Subcutaneous adipose tissue (tissue), 4 donors: ENCODE measurements around the gene STK36. TPM values are rescaled to one million over a fixed set of nuclear protein-coding genes. Genes with fewer than 3 reads are reported as not detected.

Experiments
- CTCF ChIP-seq: fragments of 450-650 bp; IDR thresholded peaks from one replicate; pipeline ENCODE4 v1.5.1; 2016; ENCODE audit warnings: low read depth, mild to moderate bottlenecking, control low read depth, antibody characterized with exemption, moderate library complexity
- total RNA-seq, 4 donors: library from RNA; depleted of rRNA; stranded (reverse); fragments of >200 nt; gene quantifications; one replicate each; pipeline ENCODE4 v1.1.0, GENCODE V29; 2016

Gene STK36
- total RNA-seq, 4 donors from 2014 or later, result 19.4 to 48.0 (median 26.8) TPM

- TF ChIP-seq CTCF, result no peak
These were observed 55.7 kb downstream of the STK36 start for GRCh38 chr2:218727502-218728165.

- TF ChIP-seq CTCF, result no peak
These were observed 57.8 kb downstream of the STK36 start for GRCh38 chr2:218729640-218730039.

- TF ChIP-seq CTCF, result no peak
These were observed 60.3 kb downstream of the STK36 start for GRCh38 chr2:218732052-218732760.

GRCh38 chr2:218732761-218733158 lies 60.9 kb downstream of the STK36 start:
- TF ChIP-seq CTCF, result no peak

- TF ChIP-seq CTCF, result no peak
These were observed 61.5 kb downstream of the STK36 start for GRCh38 chr2:218733171-218734021.

DNA sequence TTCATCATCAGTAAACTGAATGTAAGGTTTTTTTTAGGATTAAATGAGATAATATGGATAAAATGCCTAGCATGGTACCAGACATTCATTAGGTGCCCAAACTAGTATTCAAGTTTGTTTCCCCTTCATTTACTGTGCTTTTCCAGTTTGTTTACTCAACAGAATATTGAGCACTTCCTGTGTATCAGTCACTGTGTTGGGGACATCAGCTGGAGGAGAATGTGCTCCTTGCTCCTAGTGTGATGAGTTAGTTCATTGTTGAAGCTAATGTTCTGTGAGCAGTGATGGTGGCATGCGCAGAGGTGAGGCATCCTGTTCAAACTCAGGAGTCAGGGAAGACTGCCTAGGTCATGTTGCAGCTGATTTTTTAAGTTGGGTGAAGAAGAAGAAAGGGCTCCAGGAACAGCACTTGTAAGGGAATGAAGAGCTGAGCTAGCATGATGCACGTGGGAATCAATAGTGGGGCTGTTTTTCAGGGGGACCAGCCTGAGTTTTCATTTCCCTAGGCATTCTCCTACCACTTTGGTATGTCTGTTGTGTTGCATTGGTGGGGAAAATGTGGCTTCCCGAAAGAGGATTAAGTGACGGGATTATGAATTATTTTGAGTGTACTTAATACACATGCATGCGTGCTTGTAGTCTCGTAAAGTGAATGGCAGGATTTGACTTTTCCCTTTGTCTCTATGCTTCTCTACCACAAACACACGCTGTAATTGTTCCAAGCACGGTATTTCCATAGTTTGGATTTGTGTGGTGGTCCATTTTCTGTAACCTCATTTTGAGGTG lies 62.5 kb downstream of the STK36 start:
- no peak for TF ChIP-seq CTCF
